ENCODE results near the gene CHERP.

DNA sequence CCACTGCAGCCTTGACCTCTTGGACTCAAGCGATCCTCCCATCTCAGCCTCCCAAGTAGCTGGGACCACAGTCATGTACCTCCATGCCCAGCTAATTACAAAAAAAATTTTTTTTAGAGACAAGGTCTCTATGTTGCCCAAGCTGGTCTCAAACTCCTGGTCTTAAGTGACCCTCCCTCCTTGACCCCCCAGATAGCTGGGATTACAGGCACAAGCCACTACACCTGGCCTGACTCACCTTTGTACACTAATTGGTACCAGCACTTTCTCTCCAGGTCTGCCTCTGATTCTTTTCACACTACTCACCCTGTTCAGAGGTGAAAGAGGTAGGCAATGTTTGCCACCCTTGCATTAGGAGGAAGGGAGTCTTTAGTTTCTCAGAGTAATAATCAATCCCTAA, 64.9 kb downstream of the CHERP start:
- TF ChIP-seq, protein P1, sequence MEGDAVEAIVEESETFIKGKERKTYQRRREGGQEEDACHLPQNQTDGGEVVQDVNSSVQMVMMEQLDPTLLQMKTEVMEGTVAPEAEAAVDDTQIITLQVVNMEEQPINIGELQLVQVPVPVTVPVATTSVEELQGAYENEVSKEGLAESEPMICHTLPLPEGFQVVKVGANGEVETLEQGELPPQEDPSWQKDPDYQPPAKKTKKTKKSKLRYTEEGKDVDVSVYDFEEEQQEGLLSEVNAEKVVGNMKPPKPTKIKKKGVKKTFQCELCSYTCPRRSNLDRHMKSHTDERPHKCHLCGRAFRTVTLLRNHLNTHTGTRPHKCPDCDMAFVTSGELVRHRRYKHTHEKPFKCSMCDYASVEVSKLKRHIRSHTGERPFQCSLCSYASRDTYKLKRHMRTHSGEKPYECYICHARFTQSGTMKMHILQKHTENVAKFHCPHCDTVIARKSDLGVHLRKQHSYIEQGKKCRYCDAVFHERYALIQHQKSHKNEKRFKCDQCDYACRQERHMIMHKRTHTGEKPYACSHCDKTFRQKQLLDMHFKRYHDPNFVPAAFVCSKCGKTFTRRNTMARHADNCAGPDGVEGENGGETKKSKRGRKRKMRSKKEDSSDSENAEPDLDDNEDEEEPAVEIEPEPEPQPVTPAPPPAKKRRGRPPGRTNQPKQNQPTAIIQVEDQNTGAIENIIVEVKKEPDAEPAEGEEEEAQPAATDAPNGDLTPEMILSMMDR (conservative IDR thresholded peaks at IDR 0.05 in 1 of 2, IDR thresholded peaks at IDR 0.05 in 1 of 2; ENCODE audit: extremely low read depth in 1 of 2, insufficient read depth in 1 of 2, low read depth in 1 of 2, low read length in 2 of 2): no peak
- no peak for TF ChIP-seq EZH2 (IDR thresholded peaks at IDR 0.05; ENCODE audit: borderline replicate concordance, low read length)

All from mammary epithelial cell (primary cell).